HepG2 (cell line): ENCODE data around the gene IRS2. TPM values are rescaled to one million over a fixed set of nuclear protein-coding genes. Genes with fewer than 3 reads are reported as not detected.

Experiments
- ADNP ChIP-seq: sonication (generic); formaldehyde crosslinking; IDR thresholded peaks from 2 replicates; pipeline ENCODE4 v1.4.0; 2020; ENCODE audit warnings: missing genetic modification reagents
- ATF3 ChIP-seq: sonication (generic); formaldehyde crosslinking; IDR thresholded peaks from 2 replicates; pipeline ENCODE4 v1.4.0; 2020; ENCODE audit warnings: missing genetic modification reagents
- ATF5 ChIP-seq: sonication (generic); formaldehyde crosslinking; IDR thresholded peaks from 2 replicates; pipeline ENCODE4 v1.4.0; 2020; ENCODE audit warnings: mild to moderate bottlenecking, low read depth, missing genetic modification reagents
- CBX5 ChIP-seq: sonication (generic); formaldehyde crosslinking; IDR thresholded peaks from 2 replicates; pipeline ENCODE4 v1.4.0; 2020; ENCODE audit warnings: missing genetic modification reagents, borderline replicate concordance
- DNMT3B ChIP-seq: conservative IDR thresholded peaks from 2 replicates; pipeline ENCODE4 v1.6.1; 2016; ENCODE audit warnings: missing biosample characterization, control low read depth
- DZIP1 ChIP-seq: sonication (generic); formaldehyde crosslinking; IDR thresholded peaks from 2 replicates; pipeline ENCODE4 v1.5.0; 2020; ENCODE audit warnings: mild to moderate bottlenecking, missing genetic modification reagents
- FOXA1 ChIP-seq, 2 experiments: fragments of 450-650 bp in 1 of 2; sonication (generic) in 1 of 2; formaldehyde crosslinking in 1 of 2; IDR thresholded peaks; 2 replicates each; pipeline versions ENCODE4 v1.4.0 to v1.6.1; 2016 to 2020; ENCODE audit warnings: missing genetic modification reagents in 1 of 2
- FOXA3 ChIP-seq: IDR thresholded peaks from 2 replicates; pipeline ENCODE4 v1.6.1; 2016; ENCODE audit warnings: missing genetic modification reagents, missing compliant biosample characterization
- FOXO1 ChIP-seq: sonication (generic); formaldehyde crosslinking; IDR thresholded peaks from 2 replicates; pipeline ENCODE4 v1.4.0; 2020; ENCODE audit warnings: missing genetic modification reagents
- HDAC1 ChIP-seq: sonication (generic); formaldehyde crosslinking; IDR thresholded peaks from 2 replicates; pipeline ENCODE4 v1.5.1; 2020; ENCODE audit warnings: mild to moderate bottlenecking, missing genetic modification reagents
- HMG20A ChIP-seq: IDR thresholded peaks from 2 replicates; pipeline ENCODE4 v1.6.1; 2016; ENCODE audit warnings: borderline replicate concordance
- KMT2B ChIP-seq: IDR thresholded peaks from 2 replicates; pipeline ENCODE4 v1.6.1; 2016; ENCODE audit warnings: missing genetic modification reagents, missing compliant biosample characterization
- MIER2 ChIP-seq: IDR thresholded peaks from 2 replicates; pipeline ENCODE4 v1.6.1; 2016; ENCODE audit warnings: missing biosample characterization, missing genetic modification reagents
- MIER3 ChIP-seq: IDR thresholded peaks from 2 replicates; pipeline ENCODE4 v1.6.1; 2016; ENCODE audit warnings: missing compliant biosample characterization, borderline replicate concordance
- MTF1 ChIP-seq: sonication (generic); formaldehyde crosslinking; IDR thresholded peaks from 2 replicates; pipeline ENCODE4 v1.5.0; 2020; ENCODE audit warnings: missing genetic modification reagents
- NFKBIZ ChIP-seq: IDR thresholded peaks from 2 replicates; pipeline ENCODE4 v1.6.1; 2018; ENCODE audit warnings: missing genetic modification reagents, missing compliant biosample characterization
- NFYB ChIP-seq: sonication (generic); formaldehyde crosslinking; IDR thresholded peaks from 2 replicates; pipeline ENCODE4 v1.4.0; 2020; ENCODE audit warnings: missing genetic modification reagents
- PITX1 ChIP-seq: sonication (generic); formaldehyde crosslinking; IDR thresholded peaks from 2 replicates; pipeline ENCODE4 v1.5.1; 2020; ENCODE audit warnings: mild to moderate bottlenecking, missing genetic modification reagents
- RAD21 ChIP-seq: fragments of 450-650 bp; formaldehyde crosslinking; IDR thresholded peaks from 2 replicates; pipeline ENCODE4 v1.5.0; 2020; ENCODE audit warnings: mild to moderate bottlenecking
- RARA ChIP-seq: IDR thresholded peaks from 2 replicates; pipeline ENCODE4 v1.6.1; 2016; ENCODE audit warnings: missing genetic modification reagents, missing compliant biosample characterization
- RBAK ChIP-seq: sonication (generic); formaldehyde crosslinking; IDR thresholded peaks from 2 replicates; pipeline ENCODE4 v1.5.1; 2020; ENCODE audit warnings: mild to moderate bottlenecking, missing genetic modification reagents
- REXO4 ChIP-seq: sonication (generic); formaldehyde crosslinking; IDR thresholded peaks from 2 replicates; pipeline ENCODE4 v1.8.0; 2022; ENCODE audit warnings: missing genetic modification reagents, mild to moderate bottlenecking, borderline replicate concordance
- SOX5 ChIP-seq: IDR thresholded peaks from 2 replicates; pipeline ENCODE4 v1.6.1; 2016; ENCODE audit warnings: borderline replicate concordance
- ZBTB26 ChIP-seq: IDR thresholded peaks from 2 replicates; pipeline ENCODE4 v1.6.1; 2016; ENCODE audit warnings: missing compliant biosample characterization, missing genetic modification reagents, borderline replicate concordance
- ZNF160 ChIP-seq: sonication (generic); formaldehyde crosslinking; IDR thresholded peaks from 2 replicates; pipeline ENCODE4 v1.8.0; 2022; ENCODE audit warnings: mild to moderate bottlenecking, inconsistent platforms, missing genetic modification reagents
- ZNF292 ChIP-seq: sonication (generic); formaldehyde crosslinking; IDR thresholded peaks from 2 replicates; pipeline ENCODE4 v1.8.1; 2022; ENCODE audit warnings: mild to moderate bottlenecking, low read depth, missing genetic modification reagents, borderline replicate concordance
- ZNF629 ChIP-seq: sonication (generic); formaldehyde crosslinking; conservative IDR thresholded peaks from 2 replicates; pipeline ENCODE4 v1.5.0; 2020; ENCODE audit warnings: missing genetic modification reagents
- ZNF773 ChIP-seq: sonication (generic); formaldehyde crosslinking; IDR thresholded peaks from 2 replicates; pipeline ENCODE4 v1.4.0; 2020; ENCODE audit warnings: missing genetic modification reagents, borderline replicate concordance
- ZNF792 ChIP-seq: IDR thresholded peaks from 2 replicates; pipeline ENCODE4 v1.6.1; 2016
- ZNF883 ChIP-seq: sonication (generic); formaldehyde crosslinking; IDR thresholded peaks from 2 replicates; pipeline ENCODE4 v1.5.1; 2020; ENCODE audit warnings: mild to moderate bottlenecking, missing genetic modification reagents; ENCODE audit errors: not compliant biosample characterization
- polyA plus RNA-seq, 8 experiments: library from polyadenylated mRNA; depleted of rRNA in 3 of 8; stranded (reverse) in 7 of 8; unstranded in 1 of 8; fragments of >200 nt; fragmentation: Illumina TruSeq in 4 of 8; extraction: Trizol in 4 of 8; gene quantifications; 2 replicates each; pipeline versions ENCODE4 v1.2.1 to v1.2.3, GENCODE V29; 2011 to 2016; ENCODE audit warnings: low read depth in 4 of 8, missing spikeins in 1 of 8, mixed read lengths in 1 of 8; ENCODE audit not compliant: insufficient read depth in 1 of 8
- total RNA-seq, 5 experiments: library from RNA; depleted of rRNA; stranded (reverse); fragments of >200 nt; fragmentation: Illumina TruSeq; extraction: Trizol; gene quantifications; 2 replicates each; pipeline ENCODE4 v1.2.3, GENCODE V29; 2016; ENCODE audit warnings: low read depth in 1 of 5

The IRS2 gene
- total and polyA plus RNA-seq, 2 of the 13 experiments (the other 11 are each of a cell fraction or from before 2014, with no cell fraction given), result 0.02 to 0.04 TPM

- peak; percentile 77 for TF ChIP-seq FOXA3 (CRISPR knock-in tag)
- TF ChIP-seq RARA, result peak; percentile 34; the same call in 1 of the 2 replicates
- TF ChIP-seq ATF3 (CRISPR knock-in tag), result peak; percentile 85
- no peak for TF ChIP-seq MTF1 (CRISPR knock-in tag)
- no peak for TF ChIP-seq NFYB (CRISPR knock-in tag)
- TF ChIP-seq ZBTB26 (CRISPR knock-in tag), result 0 out of 2 replicates have a peak, but pooled peaks have one; percentile 30
- no peak for TF ChIP-seq KMT2B (CRISPR knock-in tag)
- TF ChIP-seq ZNF292, result peak; percentile 38; the same call in 1 of the 2 replicates
- peak; percentile 72 for TF ChIP-seq HMG20A (CRISPR knock-in tag)
- no peak for TF ChIP-seq ZNF629 (CRISPR knock-in tag)
- TF ChIP-seq ADNP (CRISPR knock-in tag), result no peak
- TF ChIP-seq HDAC1 (CRISPR knock-in tag), result peak; percentile 52; the same call in 1 of the 2 replicates
- TF ChIP-seq MIER3 (CRISPR knock-in tag), result peak; percentile 55; the same call in 1 of the 2 replicates
- no peak for TF ChIP-seq RBAK (CRISPR knock-in tag)
- TF ChIP-seq NFKBIZ (CRISPR knock-in tag), result no peak
- no peak for TF ChIP-seq ZNF773 (CRISPR knock-in tag)
- TF ChIP-seq FOXA1 (IDR thresholded peaks at IDR 0.05), result no peak
- peak; percentile 65; the same call in 1 of the 2 replicates for TF ChIP-seq FOXA1 (CRISPR knock-in tag; IDR thresholded peaks at IDR 0.05)
- TF ChIP-seq FOXO1 (CRISPR knock-in tag), result peak; percentile 47; the same call in 1 of the 2 replicates
- no peak for TF ChIP-seq ZNF160 (CRISPR knock-in tag)
- no peak for TF ChIP-seq REXO4
- TF ChIP-seq DNMT3B (CRISPR knock-in tag), result no peak
- TF ChIP-seq DZIP1 (CRISPR knock-in tag), result no peak
- TF ChIP-seq RAD21, result no peak
- TF ChIP-seq ATF5 (CRISPR knock-in tag), result no peak
- no peak for TF ChIP-seq ZNF883 (CRISPR knock-in tag)
- 0 out of 2 replicates have a peak, but pooled peaks have one; percentile 41 for TF ChIP-seq CBX5 (CRISPR knock-in tag)
- TF ChIP-seq ZNF792, result 0 out of 2 replicates have a peak, but pooled peaks have one; percentile 27
- TF ChIP-seq SOX5 (CRISPR knock-in tag), result peak; percentile 57; the same call in 1 of the 2 replicates
- peak; percentile 92 for TF ChIP-seq MIER2
- TF ChIP-seq PITX1 (CRISPR knock-in tag), result no peak
Measured at GRCh38 chr13:109802936-109803335, 16.6 kb upstream of the IRS2 start (continued).
